Stimulated activated CD4-positive, alpha-beta T cell treated with anti-CD3 and anti-CD28 coated beads, Interleukin-1b, Interleukin-23, amount 100 ng/mL, for 4 hours (primary cell): ENCODE results near the gene ARCN1.
A peak's percentile ranks its signal among the peaks of the same experiment; 100 is the strongest.
"Not testable (repeated sequence)": the region's sequence is repeated elsewhere in the genome, so short reads cannot be mapped to it uniquely, and the experiment has no call there.

Experiments used
- DNase-seq, 2 donors: peaks; one replicate each; pipeline ENCODE4 v3.0.0-alpha.2; 2020; ENCODE audit warnings: low read depth in 2 of 2

ARCN1 gene

DNA sequence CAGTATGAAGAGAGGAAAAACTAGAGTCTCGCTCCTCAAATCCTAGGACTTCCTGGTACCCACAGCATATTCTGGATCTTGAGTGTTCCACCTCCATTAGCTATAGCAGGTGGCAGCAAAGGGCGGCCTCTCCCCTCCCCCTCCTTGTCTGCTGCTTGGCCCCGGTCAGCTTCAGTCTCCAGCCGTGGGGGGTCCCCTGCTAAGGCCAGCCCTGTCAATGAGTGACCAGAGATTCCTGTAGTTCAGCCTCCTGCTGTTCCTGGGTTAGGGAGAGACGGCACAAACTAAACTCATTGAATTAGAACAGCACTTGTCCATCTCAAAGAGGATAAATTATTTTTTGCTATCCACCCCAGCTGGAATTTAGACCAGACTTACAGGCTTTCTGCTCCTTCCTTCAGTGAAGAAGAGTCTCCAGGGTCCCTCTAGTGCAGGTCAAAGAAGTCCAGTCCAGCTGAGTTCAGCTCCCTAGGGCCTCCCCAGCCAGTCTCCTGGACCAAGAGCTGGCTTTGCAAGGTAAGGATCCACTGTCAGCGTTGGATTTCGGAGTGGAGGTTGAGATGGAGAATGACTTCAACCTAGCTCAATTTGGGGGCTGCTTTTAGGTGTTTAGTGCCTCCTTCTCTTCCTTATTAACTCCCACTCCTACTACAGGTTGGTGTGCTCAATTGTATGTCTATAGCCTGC lies 34.1 kb downstream of the ARCN1 start:
- no peak for DNase-seq

GRCh38 chr11:118606844-118607228 lies 34.6 kb downstream of the ARCN1 start:
- DNase-seq: no peak

- DNase-seq: peak; percentile 28 to 37
These were observed 35.5 kb downstream of the ARCN1 start, which contains the start of gene PHLDB1 for GRCh38 chr11:118607401-118608359. Gene PHLDB1, plus strand, starts transcription at chr11:118607615. Its CDS starts 6,222 bp downstream, at chr11:118613837.

DNA sequence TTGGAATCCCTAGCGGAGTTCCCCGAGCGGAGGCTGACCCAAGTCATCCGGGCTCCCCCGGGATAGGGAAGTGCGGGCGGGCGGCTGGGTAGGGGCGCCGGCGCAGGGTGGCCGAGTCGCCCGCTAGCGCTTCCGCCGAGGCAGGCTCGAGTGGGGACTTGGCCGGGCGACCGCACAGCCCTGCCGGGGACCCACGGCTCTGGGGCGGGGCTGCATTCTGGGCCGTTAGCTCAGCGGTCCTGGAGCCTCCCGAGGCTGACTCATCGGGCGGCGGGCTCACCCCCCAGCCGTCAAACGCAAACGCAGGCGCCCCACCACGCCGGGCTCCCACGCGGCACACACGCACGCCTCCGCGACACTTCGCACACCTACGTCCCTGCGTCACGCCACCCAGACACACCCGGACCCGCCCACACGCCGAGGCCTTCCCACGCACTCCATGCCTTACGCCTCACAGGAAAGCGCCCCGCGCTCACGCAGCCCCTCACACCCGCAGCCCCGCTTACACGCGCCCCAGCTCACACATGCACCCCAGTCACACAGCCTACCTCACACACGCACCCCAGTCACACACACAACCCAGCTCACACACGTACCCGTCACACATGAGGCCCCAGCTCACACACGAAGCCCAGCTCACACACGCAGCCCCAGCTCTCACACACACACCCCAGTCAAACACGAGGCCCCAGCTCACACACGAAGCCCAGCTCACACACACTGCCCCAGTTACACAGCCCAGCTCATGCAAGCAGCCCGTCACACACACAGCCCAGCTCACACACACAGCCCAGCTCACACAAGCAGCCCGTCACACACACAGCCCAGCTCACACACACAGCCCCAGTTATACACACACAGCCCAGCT lies 36.4 kb downstream of the ARCN1 start:
- DNase-seq: peak; percentile 66 to 90

DNA sequence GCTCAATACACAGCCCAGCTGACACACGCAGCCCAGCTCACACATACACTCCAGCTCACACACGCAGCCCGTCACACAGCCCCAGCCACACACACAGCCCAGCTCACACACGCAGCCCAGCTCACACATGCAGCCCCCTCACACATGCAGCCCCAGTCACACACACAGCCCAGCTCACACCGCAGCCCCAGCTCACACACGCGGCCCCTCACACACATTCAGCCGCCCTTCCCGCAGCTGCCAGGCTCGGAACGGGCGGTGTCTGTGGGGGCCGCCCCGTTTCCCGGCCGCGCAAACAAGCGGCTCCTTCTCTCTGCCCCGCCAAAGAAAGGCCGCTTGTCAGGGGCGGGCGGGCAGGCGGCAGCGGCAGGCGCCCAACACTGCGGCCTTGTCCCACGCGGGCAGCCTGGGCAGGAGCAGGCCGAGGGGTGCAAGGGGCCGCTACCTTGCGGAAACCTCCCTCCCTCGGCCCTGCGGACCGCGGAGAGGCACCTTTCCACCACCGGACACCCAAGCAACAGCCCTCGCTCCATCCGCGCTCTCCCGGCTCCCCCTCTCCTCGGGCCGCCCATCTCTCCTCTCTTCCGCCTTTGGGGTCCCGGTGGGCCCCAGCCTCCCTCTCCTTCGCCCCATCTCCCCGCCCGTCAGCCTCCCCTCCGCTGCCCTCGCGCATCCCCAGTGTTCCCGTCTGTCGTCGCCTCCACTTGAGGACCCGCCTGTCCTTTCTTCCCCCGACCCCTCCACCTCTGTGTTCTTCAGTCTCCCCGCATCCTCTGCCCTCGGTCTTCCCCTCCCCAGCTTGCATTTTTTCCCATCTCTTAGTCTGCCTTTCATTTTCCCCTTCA lies 37.4 kb downstream of the ARCN1 start:
- peak in 1 of 2 donors; percentile 25 for DNase-seq

DNA sequence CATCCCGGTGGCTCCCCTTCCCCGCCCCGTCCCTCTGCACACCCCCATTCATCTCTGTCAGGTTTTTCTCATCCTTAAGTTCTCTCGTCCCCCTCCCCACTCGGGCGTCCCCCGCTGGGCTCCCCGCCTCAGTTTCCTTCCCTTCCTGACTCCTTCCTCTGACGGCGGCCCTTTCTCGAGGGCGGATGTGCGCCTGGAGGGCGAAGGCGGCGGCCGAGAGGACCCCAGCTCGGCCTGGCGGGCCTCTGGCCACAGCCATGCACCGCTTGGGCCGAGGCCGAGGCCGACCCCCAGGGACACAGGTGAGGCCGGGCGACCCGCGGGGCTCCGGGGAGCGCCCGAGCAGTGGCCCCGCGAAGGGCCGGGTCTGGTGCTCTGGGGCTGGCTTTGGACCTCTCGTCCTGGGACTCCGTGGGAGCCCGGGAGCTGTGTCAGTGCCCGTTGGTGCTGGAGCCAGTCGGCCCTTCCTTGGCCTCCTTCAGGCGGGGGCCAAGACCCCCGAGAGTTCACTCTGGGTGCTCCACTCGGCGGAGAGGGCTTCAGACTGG lies 38.1 kb downstream of the ARCN1 start:
- DNase-seq: peak in 1 of 2 donors; percentile 17

DNA sequence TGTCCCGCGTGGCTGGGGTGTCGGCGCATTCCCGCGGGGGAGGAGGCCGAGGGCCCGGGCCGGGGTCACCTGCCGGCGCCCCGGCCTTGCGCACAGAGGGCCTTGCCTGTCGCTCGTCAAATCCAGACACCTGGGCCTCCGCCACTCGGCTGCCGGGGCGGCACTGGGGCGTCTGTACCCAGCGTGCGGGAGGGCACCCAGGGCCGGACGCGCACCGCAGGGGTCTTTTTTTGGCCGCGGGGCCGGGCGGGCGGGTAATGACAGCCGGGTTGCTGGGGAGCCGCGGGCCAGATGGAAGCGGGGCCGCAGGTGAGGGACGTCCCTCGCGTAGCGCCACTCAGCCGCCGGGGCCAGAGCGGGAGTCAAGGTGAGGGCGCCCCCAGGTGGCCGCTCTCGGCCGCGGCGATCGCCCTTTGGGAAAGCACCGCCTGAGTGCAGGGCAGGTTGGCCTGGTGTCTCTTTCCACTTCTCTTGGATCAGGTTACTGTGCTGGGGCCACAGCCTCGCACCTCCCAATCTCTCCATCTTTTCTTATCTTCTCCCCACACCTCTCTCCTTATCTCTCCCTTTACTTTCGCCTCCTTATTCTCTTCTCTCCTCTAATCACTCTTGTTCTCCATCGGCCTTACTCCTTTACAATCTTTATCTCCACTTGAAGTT lies 38.7 kb downstream of the ARCN1 start:
- DNase-seq: peak; percentile 86 to 88

DNA sequence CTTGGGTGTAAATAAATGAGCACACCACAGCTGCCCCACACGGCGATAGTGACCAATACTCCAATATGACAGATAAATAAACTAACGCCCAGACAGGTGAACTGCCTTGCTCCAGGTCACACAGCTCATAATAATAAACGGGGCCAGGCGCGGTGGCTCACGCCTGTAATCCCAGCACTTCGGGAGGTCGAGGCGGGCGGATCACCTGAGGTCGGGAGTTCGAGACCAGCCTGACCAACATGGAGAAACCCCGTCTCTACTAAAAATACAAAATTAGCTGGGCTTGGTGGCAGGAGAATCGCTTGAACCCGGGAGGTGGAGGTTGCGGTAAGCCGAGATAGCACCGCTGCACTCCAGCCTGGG lies 39.2 kb downstream of the ARCN1 start:
- not testable (repeated sequence) for DNase-seq

- DNase-seq: no peak
These were observed 40.2 kb downstream of the ARCN1 start for GRCh38 chr11:118612378-118612777.

GRCh38 chr11:118614511-118614910 lies 42.3 kb downstream of the ARCN1 start:
- DNase-seq: no peak

GRCh38 chr11:118615282-118615975 lies 43.2 kb downstream of the ARCN1 start:
- DNase-seq: no peak

DNA sequence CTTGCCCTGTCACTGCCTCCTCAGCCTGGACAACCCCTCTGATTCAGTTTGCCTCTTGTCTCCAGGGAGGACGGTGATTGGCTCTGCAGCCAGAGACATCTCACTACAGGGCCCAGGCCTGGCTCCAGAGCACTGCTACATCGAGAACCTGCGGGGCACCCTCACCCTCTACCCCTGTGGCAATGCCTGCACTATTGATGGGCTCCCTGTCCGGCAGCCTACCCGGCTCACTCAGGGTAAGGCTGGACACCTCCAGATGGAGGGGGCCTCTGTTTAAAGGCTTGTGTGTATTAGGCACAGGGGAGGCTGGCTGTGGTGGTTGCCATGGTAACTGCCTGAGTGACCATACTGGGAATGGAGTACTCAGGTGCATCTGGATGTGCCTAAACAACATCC lies 43.8 kb downstream of the ARCN1 start:
- no peak for DNase-seq

DNA sequence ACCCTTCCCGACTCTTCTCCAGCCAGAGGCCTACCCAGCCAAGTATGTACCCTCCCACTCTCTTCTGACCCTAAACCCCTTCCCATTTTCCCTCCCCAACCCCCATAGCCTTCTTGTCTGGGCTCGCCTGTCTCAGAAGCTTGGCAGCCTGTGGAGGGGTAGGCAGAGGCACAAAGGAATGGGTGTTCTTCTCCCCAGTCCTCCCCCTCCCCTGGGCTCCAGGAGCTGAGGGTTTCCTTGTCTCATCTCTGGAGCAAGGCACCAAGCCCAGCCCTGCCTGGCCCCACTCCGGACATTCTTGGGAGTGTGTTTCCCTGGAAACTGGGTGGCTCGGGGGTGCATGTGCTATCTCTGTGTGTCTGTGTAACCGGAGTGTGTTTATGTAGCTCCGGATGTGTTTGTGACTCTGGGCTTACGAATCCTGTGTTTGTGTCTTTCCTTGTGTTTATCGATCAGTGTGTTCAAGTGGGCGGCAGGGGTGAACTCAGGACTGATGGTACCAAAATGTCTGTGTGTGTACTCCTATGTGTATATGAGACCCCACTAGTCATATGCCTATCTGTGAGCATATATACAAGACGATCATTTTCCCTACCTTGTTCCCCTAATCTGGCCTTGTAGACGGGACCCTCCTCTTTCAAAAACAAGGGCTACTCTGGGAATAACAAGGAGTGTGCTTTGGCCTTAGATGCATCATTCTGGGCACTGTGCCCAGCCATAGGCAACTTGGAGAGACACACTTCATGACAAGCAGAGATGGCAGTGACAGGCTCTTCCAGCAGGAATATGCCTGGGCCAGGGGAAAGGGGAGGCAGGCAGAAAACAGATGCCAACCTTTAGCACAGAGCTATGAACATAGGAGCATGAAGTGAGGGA lies 46.1 kb downstream of the ARCN1 start:
- DNase-seq: no peak

DNA sequence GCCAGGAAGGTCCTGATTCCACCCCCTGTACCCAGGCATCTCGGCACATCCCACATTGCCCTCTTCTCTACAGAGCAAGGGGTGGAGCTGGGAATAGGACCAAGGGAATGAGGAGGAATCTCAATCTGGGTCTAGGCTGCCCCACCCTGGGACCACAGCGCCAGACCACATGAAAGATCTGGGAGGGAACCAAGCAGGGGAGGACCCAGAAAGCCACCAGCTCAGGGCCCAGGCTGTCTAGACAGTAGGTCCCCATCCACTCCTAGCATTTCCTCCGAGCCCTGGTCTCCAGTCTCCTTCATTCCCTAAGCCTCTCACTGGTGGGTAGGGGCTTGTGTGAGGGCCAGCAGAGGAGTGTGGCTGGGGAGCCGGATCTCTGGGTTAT lies 46.8 kb downstream of the ARCN1 start:
- no peak for DNase-seq

GRCh38 chr11:118619444-118620197 lies 47.4 kb downstream of the ARCN1 start:
- no peak for DNase-seq

DNA sequence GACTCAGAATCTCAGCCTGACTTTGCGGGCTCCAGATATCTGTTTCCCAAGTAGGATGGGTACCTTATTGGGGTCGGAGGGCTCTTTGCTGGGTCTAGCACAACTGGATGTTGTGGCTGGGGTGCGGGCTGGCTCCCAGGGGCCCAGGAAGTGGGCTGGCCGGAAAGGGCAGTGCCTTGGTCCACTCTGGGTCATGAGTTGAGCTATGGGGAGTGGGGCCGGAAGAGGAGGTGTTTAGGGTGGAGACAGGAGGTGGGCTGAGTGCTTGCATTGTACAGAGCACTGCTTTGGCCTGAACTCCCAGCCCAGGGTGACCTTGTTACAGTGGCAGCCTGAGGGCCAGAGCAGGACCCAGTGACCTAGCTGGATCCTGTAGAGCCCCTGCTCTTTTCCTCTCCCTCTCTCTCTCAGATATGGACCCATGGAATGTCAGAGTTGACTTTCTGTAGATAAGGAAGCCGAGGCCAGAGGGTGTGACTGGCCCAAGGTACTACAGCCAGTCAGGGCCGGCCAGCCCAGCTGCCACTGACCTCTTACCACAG lies 48.4 kb downstream of the ARCN1 start:
- DNase-seq: no peak

GRCh38 chr11:118621071-118621783 lies 49.0 kb downstream of the ARCN1 start:
- peak in 1 of 2 donors; percentile 15 for DNase-seq
